ENCODE data around the gene CASP4.

Gene CASP4

GRCh38 chr11:104893876-104894275 lies 74.5 kb downstream of the CASP4 start:
- DNase-seq (ENCODE audit: low read depth, low spot score): no peak

Measured in ELF-1 (cell line).